Endometrium (tissue), 2 donors: ENCODE data around the gene IL34.
A peak's percentile ranks its signal among the peaks of the same experiment; 100 is the strongest.
"Not testable (repeated sequence)": the region's sequence is repeated elsewhere in the genome, so short reads cannot be mapped to it uniquely, and the experiment has no call there.

Experiments
- FAIRE-seq: peaks from 2 replicates; lab custom pipeline; 2012; peaks lifted over from hg19 to GRCh38; lab: Jason Lieb, UNC
- donor health status: control.
- donor health status: control.

IL34 gene

GRCh38 chr16:70632273-70632672 lies 14.1 kb upstream of the IL34 start:
- no peak for FAIRE-seq

GRCh38 chr16:70633617-70634016 lies 12.7 kb upstream of the IL34 start:
- FAIRE-seq = not testable (repeated sequence)

- FAIRE-seq = no peak
These were observed 11.5 kb upstream of the IL34 start for GRCh38 chr16:70634861-70635260.

- FAIRE-seq = no peak
These were observed 10.9 kb upstream of the IL34 start for GRCh38 chr16:70635336-70636016.

GRCh38 chr16:70638814-70639792 lies 7.3 kb upstream of the IL34 start:
- FAIRE-seq = no peak

- no peak for FAIRE-seq
These were observed 3.7 kb upstream of the IL34 start for GRCh38 chr16:70642633-70643032.

GRCh38 chr16:70643264-70643663 lies 3.1 kb upstream of the IL34 start:
- not testable (repeated sequence) for FAIRE-seq

- no peak for FAIRE-seq
These were observed 1.4 kb upstream of the IL34 start for GRCh38 chr16:70644763-70645597.

GRCh38 chr16:70647441-70648359 lies 1.3 kb downstream of the IL34 start:
- no peak for FAIRE-seq

- FAIRE-seq = no peak
These were observed 2.2 kb downstream of the IL34 start for GRCh38 chr16:70648606-70649005.

- FAIRE-seq = no peak
These were observed 2.9 kb downstream of the IL34 start for GRCh38 chr16:70649300-70649699.

- FAIRE-seq = no peak
These were observed 3.9 kb downstream of the IL34 start for GRCh38 chr16:70650216-70650615.

- no peak for FAIRE-seq
These were observed 5.2 kb downstream of the IL34 start for GRCh38 chr16:70651524-70651923.

- FAIRE-seq = no peak
These were observed 6.0 kb downstream of the IL34 start for GRCh38 chr16:70652322-70652721.

- FAIRE-seq = no peak
These were observed 7.0 kb downstream of the IL34 start for GRCh38 chr16:70653406-70653805.

- peak; percentile 95 for FAIRE-seq
These were observed 7.7 kb downstream of the IL34 start for GRCh38 chr16:70653809-70654771.

GRCh38 chr16:70656065-70656711 lies 9.8 kb downstream of the IL34 start:
- no peak for FAIRE-seq

GRCh38 chr16:70656712-70657263 lies 10.4 kb downstream of the IL34 start:
- FAIRE-seq = no peak

GRCh38 chr16:70657956-70658355 lies 11.6 kb downstream of the IL34 start:
- no peak for FAIRE-seq
